ENCODE measurements around the gene METTL23.
A peak's percentile ranks its signal among the peaks of the same experiment; 100 is the strongest.
"Not testable (repeated sequence)": the region's sequence is repeated elsewhere in the genome, so short reads cannot be mapped to it uniquely, and the experiment has no call there.

The METTL23 gene

DNA sequence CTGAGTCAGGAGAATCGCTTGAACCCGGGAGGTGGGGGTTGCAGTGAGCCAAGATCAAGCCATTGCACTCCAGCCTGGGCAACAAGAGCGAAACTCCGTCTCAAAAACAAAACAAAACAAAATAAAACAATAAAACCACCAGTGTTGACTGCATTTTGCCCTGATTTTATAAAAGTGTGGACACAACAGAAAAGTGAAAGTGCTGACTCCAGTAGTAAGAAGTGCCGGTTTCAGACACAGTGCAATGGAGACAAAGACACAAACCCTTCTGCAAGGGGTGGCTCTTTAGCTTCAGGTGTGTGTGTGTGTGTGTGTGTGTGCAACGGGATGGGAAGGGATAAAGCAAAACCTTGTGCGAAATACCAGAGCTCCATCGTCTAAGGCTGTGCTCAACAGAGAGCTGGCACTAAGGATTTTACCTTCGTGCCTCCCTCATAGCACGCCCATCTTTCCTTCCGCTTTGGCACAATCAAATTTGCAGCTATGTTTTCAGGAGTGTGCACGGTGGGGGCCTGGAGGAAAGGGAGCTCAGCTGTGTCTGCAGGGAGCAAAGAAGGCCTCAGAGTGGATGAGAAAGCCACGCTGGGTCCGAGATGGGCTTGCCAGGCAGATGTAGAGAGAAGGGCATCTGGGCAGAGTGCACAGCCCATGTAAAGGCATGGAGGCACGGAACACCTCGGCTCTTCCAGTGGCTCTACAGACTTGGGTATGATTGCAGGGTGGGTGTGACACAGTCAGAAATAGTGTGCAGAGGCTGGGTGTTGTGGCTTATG, 31.4 kb upstream of the METTL23 start:
- no peak for DNase-seq

DNA sequence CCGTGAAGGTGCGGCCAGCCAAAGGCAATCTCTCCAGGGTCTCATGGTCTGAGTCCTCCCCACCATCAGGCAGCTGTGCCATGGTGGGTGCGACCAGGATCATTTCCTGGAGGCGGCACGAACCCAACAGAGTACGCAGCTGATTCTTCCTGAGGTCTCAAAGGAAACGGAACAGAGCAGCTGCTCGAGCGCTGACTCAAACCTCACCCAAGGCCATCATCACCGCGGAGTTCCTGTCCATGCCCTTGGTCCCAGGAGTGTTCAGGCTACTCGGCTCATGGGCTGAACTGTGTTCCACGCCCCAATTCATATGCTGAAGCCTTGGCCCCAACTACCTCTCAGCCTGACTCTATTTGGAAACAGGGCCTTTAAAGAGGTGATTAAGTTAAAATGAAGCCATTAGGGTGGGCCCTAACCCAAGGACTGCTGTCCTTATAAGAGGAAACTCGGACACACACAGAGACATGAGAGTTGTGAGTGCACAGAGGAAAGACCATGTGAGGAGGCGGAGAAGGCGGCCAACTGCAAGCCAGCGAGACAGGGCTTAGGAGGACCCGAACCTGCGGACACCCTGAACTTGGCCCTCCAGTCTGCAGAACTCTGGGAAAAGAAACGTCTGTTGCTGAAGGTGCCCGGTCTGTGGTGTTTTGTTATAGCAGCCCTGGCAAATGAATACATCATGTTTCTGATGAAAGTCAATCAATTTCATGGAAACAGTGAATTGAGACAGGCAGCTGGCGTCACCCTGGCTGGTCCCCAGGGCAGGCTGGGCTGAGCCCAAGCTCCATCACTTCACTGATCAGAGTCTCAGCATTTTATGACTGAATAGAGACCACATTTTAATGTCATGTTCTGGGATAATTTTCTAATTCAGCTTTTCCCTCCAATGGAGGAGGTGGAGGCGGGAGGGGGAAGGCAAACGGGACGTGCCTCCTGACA, 29.6 kb upstream of the METTL23 start:
- no peak for DNase-seq

DNA sequence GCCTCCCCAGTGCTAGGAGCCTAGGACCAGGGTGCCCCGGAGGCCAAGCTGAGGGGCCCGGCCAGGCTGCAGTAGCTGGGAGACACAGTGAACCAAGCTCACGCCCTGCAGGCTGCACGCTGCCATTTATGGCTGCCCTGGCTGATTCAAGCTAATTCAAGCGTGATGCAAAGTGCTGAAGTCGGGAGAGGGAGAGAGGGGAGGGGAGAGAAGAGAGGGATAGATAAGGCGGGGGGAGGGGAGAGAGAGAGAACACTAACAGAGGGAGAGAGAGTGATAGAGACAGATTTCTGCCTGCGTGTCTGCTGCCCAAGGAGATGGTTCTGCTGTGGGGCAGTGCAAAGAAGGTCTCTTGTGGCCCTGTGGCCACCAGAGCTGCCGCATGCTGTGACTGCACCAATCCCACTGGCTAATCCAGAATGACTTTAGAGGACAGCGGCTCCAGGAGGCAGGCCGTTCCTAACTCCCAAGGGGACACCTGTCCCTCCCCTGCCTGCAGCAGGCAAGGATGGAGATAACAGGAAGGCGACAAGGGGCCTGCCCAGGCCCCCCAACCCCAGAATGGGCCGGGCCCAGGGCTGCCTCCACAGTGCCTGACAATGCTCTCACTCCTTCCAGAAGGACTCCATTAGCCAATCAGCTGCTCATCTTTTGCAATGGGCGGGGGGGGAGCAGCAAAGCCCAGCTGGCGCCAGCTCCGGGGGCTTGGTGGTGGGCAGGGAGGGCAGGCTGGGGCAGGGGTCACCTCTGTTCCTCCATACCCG, 28.8 kb upstream of the METTL23 start:
- no peak for DNase-seq

DNA sequence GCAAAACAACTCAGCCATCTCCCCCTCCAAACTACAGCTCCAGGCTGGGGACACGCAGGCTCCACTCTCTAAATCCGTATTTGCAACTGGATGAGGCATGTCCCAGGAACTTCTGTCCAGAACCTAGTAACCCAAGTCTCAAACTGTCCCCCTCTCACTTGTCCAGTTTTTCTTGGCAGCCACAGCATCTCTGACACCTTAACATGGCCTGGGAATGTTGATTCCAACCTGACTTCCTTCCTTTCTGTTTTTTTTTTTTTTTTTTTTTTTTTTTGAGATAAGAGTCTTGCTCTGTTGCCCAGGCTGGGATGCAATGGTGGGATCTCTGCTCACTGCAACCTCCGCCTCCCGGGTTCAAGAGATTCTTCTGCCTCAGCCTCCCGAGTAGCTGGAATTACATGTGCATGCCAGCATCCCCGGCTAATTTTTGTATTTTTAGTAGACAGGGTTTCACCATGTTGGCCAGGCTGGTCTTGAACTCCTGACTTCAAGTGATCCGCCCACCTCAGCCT, 28.1 kb upstream of the METTL23 start:
- DNase-seq = not testable (repeated sequence)

DNA sequence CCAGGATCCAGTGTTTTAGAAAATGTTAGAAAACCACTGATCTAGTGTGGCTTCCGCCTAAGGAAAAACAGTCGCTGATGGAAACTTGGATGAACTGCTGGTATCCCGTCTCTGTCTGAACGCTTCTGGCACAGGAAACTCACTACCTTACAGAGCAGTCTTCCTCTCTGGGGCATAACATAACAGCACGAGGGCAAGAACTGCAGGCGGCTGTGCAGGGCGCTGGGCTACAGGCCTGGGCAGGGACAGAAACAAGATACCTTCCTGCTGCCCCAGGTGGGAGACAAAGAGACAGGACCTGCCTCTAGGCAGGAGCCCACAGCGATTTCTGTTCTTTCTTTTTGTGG, 26.4 kb upstream of the METTL23 start:
- DNase-seq = no peak

DNA sequence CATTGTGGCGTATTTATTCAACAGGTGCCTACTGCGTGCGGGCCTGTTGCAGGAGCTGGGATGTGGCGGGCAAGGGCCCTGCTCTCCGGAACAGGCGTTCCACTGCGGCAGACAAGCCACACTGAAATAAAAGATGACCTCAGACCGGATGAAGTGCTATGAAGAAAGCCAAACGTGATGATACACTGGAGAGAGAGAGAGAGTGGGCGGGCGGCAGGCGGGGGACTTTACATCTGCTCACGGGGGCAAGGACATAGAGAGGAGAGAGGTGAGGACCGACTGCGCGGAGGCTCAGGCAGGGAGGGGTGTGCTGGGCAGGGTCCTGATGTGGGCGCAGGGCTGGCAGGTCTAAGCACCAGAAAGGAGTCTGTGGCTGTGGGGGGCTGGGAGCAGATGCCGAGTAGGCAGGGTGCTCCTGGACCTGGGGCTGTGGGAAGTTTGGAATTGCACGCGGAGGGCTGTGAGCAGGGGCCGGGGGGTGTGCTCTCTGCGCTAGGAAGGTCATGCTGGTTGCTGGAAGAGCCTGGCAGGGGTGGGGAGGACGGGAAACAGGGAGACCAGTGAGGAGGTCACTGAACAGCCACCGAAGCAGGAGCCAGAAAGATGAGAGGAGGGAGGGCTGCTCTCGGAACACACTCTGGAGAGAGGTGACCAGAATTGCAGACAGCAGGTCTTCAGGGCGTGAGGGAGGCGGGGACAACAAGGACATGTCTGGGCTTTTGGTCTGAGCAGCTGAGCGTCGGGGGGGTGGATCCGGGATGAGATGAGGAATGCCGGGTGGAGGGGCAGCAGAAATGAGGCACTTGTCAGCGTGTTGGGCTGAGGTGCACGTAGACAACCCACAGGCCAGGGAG, 25.8 kb upstream of the METTL23 start:
- DNase-seq = no peak

DNA sequence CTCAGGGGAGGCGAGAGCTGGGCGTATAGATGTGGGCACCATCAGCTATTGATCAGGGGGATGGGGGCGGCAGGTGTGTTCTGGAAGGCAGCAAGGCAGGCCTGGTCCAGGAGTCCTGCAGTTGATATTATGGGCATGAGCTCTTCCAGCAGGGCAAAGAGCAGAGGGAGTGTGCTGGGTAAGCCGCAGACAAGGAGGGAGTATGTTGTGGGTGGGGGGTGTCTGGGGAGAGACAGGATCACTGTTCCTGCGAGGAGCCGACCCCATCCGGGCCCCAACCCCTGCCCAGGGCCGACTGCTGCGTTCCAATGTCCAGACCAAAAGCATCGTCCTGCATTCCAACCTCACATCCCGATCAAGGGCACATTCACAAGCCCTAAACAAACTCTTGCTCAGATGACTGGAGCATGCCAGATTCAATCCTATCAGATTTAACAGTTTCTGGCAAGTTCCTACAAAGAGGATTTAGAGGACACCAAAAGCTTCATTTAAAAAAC, 25.1 kb upstream of the METTL23 start:
- DNase-seq = no peak

DNA sequence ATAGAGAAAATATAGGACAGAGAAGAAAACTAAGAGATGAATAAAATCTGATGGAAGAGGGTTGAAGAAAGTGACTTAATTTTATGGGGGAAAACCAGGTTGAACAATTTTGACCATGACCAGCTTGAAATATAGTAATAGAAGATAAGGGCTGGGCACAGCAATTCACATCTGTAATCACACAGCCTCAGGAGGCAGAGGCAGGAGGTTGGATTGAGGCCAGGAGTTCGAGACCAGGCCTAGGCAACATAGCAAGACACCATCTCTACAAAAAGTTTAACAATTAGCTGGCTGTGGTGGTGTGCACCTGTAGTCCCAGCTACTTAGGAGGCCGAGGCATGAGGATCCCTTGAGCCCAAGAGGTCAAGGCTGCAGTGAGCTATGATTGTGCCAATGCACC, 24.6 kb upstream of the METTL23 start:
- DNase-seq = no peak

DNA sequence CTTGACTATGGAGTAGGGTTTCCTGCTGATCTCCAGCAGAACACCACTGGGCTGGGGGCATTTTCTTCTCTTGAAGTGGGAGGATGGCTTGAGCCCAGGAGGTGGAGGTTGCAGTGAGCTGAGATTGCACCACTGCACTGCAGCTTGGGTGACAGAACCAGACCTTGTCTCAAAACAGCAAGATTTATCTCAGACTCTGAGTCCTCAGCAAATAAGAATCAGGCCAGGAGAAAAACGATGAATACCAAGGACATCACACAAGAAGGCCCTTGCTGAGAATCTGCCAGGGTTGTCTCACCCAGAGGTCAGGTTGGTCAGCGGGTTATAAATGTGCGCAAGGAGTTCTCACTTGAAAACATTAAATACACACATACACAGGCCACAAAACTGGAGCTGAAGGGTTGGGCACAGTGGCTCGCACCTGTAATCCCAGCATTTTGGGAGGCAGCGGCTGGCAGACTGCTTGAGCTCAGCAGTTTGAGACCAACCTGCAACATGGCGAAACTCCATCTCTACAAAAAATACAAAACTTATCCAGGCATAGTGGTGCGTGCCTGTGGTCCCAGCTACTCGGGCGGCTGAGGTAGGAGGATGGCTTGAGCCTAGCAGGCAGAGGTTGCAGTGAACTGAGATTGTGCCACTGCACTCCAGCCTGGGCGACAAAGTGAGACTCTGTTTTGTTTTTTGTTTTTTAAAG, 23.6 kb upstream of the METTL23 start:
- no peak for DNase-seq

DNA sequence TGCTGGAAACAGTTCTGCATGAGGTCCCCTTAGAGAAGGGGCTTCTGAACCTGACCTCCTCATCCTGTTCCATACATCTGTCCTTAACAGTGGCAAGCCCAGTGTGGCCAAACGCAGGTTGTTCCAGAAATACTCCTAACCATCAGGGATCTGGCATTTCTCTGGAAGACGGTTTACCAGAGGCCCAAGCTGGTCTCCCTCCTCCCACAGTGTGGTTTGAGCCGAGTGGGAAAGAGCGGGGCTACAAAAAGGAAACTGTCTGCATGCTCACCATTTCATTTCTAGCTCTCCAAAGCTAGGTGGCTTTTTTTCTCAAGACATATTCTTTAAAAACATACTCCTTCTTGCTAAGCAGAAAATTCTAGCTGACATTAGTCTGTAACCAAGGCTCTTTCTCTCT, 21.8 kb upstream of the METTL23 start:
- no peak for DNase-seq

DNA sequence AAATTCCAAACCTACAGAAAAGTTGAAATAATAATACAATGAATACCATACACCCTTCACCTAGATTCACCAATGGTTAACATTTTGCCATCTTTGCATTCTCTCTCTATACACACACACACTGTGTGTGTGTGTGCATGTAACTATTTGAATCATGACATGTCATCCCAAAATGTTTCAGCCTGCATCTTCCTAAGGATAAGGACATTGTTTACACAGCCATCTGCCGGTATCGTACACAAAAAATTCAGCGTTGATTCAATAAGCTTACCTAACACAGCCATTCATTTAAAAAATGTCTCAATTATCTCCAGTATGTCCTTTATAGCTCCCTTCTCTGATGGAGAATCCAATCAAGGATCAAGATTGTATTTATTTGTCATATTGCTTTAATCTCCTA, 19.8 kb upstream of the METTL23 start:
- no peak for DNase-seq

DNA sequence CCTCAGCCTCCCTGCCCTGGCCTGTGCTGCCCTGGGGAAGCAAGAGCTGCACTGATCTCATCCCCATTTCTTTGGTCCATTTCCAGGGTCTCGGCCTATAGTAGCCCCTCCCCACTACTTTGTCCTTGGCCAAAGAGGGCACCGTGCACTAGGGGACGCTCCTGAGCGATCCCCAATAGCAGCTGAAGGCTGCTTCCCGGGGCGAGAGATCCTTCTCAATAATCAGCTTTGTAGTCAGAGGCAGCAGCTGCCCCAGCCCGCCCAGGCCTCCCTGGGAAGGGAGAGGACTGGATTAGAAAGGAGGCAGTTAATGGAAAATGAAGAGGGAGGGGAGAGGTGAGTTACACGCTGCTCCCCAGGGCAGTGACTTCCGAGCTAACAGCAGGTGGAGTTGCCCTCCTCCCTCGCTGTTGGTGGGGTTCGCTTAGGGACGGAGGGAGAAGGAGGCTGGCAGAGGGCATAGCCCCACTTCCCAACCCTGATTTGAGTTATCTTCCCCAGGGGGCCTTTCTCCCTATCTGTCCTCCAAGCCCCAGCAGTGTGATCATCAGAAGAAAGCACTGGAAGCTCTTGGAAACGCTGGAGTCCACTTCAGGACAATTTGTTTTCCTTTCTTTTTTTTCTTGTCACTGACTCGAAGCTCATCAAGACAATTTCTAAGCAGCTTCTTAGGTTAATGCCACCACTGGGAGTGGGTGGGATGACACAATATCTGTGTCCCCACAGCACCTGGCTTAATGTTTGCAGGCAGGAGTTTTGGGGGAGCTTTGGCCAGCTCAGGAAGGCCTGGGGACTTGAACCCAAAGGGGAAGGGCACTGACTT, 18.4 kb upstream of the METTL23 start:
- DNase-seq = no peak

DNA sequence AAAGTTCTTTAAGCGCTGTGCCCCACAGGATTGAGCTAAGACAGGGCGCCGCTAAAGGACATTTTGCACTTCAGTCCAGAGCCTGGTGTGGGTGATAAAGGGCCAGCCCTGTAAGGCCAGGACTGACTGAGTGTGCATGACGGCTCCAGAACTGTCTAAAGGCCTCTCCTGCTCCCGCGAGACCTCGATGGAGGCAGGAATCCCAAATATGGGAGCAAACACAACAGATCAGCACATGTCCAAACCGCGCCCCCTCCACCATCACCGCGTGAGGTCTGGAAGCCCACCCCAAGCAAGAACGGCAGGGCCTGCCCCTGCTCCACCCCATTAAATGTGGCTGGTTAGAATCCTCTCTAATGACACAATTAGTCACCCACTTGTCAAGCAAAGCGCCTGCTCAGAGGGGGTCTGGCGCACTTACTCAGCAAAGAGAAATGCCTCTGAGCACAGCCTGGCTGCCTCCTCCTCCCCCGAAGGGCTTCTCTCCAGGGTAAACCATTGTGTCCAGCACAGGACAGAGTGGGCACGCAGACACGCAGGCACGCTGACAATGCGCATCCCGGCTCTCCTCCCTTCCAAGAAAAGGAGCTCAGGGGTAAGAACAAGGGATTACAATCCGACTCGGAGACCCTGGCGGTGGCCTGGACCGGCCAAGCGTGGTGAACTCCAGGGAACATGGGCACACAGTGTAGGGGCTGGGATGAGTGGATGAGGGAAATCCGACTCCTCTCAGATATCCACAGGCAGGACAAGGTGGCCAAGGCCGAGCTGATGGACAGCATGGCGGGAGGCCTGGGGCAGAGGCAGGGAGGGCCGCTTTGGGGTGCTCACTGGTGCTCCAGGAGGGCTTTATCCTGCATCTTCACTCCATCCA, 17.3 kb upstream of the METTL23 start:
- DNase-seq = no peak

DNA sequence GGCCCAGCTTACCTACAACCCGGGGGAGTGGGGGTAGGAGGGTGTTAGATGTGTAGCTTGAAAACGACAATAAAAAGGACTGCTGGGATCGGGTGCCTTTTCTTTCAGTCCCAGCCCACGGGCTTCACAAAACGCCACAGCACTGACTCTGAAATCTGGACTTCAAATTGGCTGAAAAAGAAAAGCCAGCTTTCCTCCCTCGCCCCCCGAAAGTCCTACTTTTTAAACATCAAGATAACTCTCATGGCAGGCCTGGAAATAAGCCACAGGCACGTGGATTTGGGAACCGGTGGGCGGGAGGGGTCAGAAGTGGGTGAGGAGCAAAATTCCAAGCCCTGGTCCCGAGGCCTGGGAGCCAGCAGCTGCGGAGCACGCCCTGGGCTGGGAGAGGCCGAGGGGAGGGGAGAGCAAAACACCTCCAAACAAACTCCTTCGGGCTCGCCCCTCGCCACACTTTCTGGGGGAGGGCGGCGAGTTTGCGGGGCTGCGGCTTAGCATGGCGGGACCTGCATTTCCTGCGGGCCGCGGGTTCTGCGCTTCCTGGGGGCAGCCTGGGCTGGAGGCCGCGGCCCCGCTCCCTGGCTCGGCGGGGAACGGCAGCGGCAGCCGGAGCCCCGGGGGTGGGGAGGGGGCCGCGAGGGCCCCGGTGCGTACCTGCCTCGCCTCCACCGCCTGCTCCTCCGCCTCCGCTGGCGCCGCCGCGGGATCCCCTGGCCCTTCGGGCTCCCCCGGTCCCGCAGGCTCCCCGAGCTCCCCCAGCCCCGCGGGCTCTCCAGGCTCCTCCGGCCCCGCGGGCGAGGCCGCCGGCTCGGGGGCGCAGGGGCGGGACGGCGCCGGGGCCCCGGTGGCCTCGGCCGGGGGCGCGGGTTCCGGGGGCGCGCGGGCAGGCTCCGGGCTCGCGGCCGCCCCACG, 16.4 kb upstream of the METTL23 start:
- not testable (repeated sequence) for DNase-seq

DNA sequence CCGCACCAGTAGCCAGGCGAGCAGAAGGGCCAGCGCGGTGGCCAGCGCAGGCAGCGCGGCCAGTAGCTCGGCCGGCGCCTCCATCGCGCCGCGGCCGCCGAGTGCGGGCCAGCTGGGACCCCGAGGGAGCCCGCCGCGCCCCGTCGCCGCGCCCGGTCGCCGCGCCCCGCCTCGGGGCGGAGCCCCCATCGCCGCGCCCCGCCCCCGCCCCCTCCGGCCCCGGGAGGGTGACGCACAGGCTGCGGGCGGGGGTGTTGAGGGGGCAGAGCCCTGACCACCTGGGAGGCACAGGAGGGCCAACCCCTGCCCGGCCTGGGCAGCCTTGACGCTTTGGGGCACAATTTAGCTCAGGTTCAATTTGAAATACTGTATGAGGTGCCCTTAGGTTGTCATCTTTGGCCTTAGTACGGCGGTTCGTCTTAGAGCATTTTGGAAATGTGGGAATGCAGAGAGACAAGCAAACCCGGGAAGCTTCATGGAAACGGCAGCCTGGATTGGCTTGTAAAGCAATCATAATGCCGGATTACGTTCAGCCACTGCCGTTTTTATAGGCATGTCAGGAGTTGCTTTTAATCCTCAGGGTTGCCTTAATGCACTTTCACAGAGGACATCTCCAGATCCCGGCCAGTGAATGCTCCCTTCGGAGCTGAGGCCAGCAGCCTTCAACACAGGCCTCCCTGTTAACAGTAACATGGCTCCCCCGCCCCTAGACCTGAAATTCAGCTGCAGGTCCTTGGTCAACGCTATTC, 15.6 kb upstream of the METTL23 start, which contains the start of gene MXRA7:
TSS of gene MXRA7 (minus strand) at position 103 of the 749 bp plus-strand sequence. CDS start at position 84, 19 bp downstream.
- DNase-seq = peak; percentile 60

DNA sequence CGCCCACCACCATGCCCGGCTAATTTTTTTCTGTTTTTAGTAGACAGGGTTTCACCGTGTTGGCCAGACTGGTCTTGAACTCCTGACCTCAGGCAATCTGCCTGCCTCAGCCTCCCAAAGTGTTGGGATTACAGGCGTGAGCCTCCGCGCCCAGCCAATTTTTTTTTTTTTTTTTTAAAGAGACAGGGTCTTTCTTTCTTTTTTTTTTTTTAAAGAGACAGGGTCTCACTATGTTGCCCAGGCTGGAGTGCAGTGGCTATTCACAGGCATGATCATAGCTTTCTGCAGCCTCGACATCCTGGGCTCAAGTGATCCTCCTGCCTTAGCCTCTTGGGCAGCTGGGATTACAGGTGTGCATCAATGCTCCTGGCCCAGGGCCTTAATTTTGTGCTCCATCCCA, 14.3 kb upstream of the METTL23 start:
- not testable (repeated sequence) for DNase-seq

DNA sequence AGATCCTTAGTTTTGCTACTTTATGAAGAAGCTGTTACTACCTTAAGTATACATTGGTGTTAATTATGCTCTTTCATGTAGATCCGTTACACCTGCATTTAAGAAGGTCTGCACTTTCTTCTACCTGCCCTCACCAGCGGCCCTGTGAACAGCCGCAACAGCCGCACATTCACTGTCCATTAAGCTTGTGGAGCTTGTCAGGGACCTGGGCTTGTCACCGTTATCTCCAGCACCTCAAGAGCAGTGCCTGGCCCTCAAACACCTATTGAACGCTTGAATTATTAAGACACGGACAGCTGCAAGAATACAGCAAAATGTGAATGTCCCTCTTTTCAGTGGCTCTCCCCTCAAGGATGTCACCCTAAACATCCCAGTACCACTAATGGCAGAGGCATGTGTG, 12.9 kb upstream of the METTL23 start:
- no peak for DNase-seq
